ENCODE measurements around the gene CD244. TPM values are rescaled to one million over a fixed set of nuclear protein-coding genes. Genes with fewer than 3 reads are reported as not detected.
A peak's percentile ranks its signal among the peaks of the same experiment; 100 is the strongest.

Gene CD244
- polyA plus RNA-seq, 3 donors: 62.2 to 116 (median 106) TPM

GRCh38 chr1:160866695-160867260 lies 4.1 kb upstream of the CD244 start:
- H3K27ac Mint-ChIP-seq: peak overlapping the region in 2 of 7 donors; percentile 9 to 16
- no peak for DNase-seq
- intact Hi-C loops (cut with micrococcal nuclease): loop anchor here in 1 of 2 donors (10.0 kb wide), 1 partner anchor 182 kb away; no protein-coding TSS in a partner anchor
- no CpG with 5 or more reads among the region's 6 CpGs for WGBS (ENCODE audit: insufficient coverage)
- peaks cover 0 to 3% (median 0%) of the 10 kb centered on the region in 3 donors for H3K27me3 Mint-ChIP-seq (ENCODE audit: low read depth in 3 of 3)
- H3K4me3 Mint-ChIP-seq: no peak overlapping the region
- H3K4me1 ChIP-seq (ENCODE audit: control insufficient read depth in 1 of 2, insufficient read depth in 2 of 2, low read length in 2 of 2): peaks cover 68 to 70% of the 10 kb centered on the region in 2 donors
- no peaks in the 10 kb centered on the region for H3K36me3 ChIP-seq (replicated peaks in 1 of 2; ENCODE audit: control insufficient read depth in 1 of 2, insufficient read depth in 2 of 2, low read length in 2 of 2)
- H3K4me2 ChIP-seq (replicated peaks; ENCODE audit: extremely low read depth, low read length, poor library complexity, severe bottlenecking): no peak overlapping the region
- no peaks in the 10 kb centered on the region for H3K27me3 ChIP-seq (ENCODE audit: control insufficient read depth in 2 of 2, insufficient read depth in 2 of 2, low read length in 2 of 2)
- H2AFZ ChIP-seq (ENCODE audit: insufficient read depth, low read depth, low read length, poor library complexity, severe bottlenecking): no peak overlapping the region
- peaks cover 4% of the 10 kb centered on the region for H3K79me2 ChIP-seq (ENCODE audit: insufficient read depth, low read length)
- H4K20me1 ChIP-seq (ENCODE audit: insufficient read depth, low read length): no peaks in the 10 kb centered on the region
- no peak overlapping the region for H3K4me3 ChIP-seq (replicated peaks in 1 of 3; ENCODE audit: low read depth in 2 of 3, low read length in 3 of 3)
- H3K27ac ChIP-seq (ENCODE audit: low read depth in 1 of 2, low read length in 2 of 2): peak overlapping the region in 1 of 2 donors; percentile 40
- H3K9me3 Mint-ChIP-seq: peaks cover 0 to 2% (median 0%) of the 10 kb centered on the region in 7 donors
- no peaks in the 10 kb centered on the region for H3K36me3 Mint-ChIP-seq
- peaks cover 81% of the 10 kb centered on the region for H3K4me1 Mint-ChIP-seq
- H3K9me3 ChIP-seq (replicated peaks in 1 of 2; ENCODE audit: control insufficient read depth in 1 of 2, insufficient read depth in 1 of 2, low read length in 2 of 2): no peaks in the 10 kb centered on the region
- no peak for TF ChIP-seq CTCF (IDR thresholded peaks at IDR 0.05)
- no peak overlapping the region for H3K9ac ChIP-seq (ENCODE audit: insufficient read depth, low read length, poor library complexity, severe bottlenecking)

GRCh38 chr1:160866001-160866694 lies 3.5 kb upstream of the CD244 start:
- H3K36me3 ChIP-seq (replicated peaks in 1 of 2; ENCODE audit: control insufficient read depth in 1 of 2, insufficient read depth in 2 of 2, low read length in 2 of 2): no peaks in the 10 kb centered on the region
- peak overlapping the region in 2 of 7 donors; percentile 16 to 60 for H3K27ac Mint-ChIP-seq

More at GRCh38 chr1:160866001-160866694, 3.5 kb upstream of the CD244 start:
- Mint-ChIP-seq H3K4me3 (no peak overlapping the region), H3K36me3 (no peaks in the 10 kb centered on the region), H3K4me1 (peaks cover 85% of the 10 kb centered on the region), H3K9me3 (peaks cover 0 to 2% (median 0%) of the 10 kb centered on the region in 7 donors), H3K27me3 (ENCODE audit: low read depth in 3 of 3) (peaks cover 0 to 3% (median 0%) of the 10 kb centered on the region in 3 donors)
- Histone ChIP-seq H3K27ac (ENCODE audit: low read depth in 1 of 2, low read length in 2 of 2) (no peak overlapping the region), H3K4me3 (replicated peaks in 1 of 3; ENCODE audit: low read depth in 2 of 3, low read length in 3 of 3) (no peak overlapping the region), H3K9me3 (replicated peaks in 1 of 2; ENCODE audit: control insufficient read depth in 1 of 2, insufficient read depth in 1 of 2, low read length in 2 of 2) (no peaks in the 10 kb centered on the region), H3K9ac (ENCODE audit: insufficient read depth, low read length, poor library complexity, severe bottlenecking) (no peak overlapping the region), H3K79me2 (ENCODE audit: insufficient read depth, low read length) (peaks cover 8% of the 10 kb centered on the region), H3K27me3 (ENCODE audit: control insufficient read depth in 2 of 2, insufficient read depth in 2 of 2, low read length in 2 of 2) (no peaks in the 10 kb centered on the region), H4K20me1 (ENCODE audit: insufficient read depth, low read length) (no peaks in the 10 kb centered on the region), H3K4me1 (ENCODE audit: control insufficient read depth in 1 of 2, insufficient read depth in 2 of 2, low read length in 2 of 2) (peaks cover 74 to 77% of the 10 kb centered on the region in 2 donors), H2AFZ (ENCODE audit: insufficient read depth, low read depth, low read length, poor library complexity, severe bottlenecking) (no peak overlapping the region), H3K4me2 (replicated peaks; ENCODE audit: extremely low read depth, low read length, poor library complexity, severe bottlenecking) (no peak overlapping the region)
- no peak for DNase-seq
- intact Hi-C loops (cut with micrococcal nuclease): loop anchor here in 1 of 2 donors (10.0 kb wide), 1 partner anchor 181 kb away; no protein-coding TSS in a partner anchor
- TF ChIP-seq CTCF (IDR thresholded peaks at IDR 0.05): no peak
